Urothelium cell line (cell line): ENCODE results near the gene YJU2.
"Not testable (repeated sequence)": the region's sequence is repeated elsewhere in the genome, so short reads cannot be mapped to it uniquely, and the experiment has no call there.

Experiments used
- DNase-seq: peaks from one replicate; pipeline ENCODE4 v3.0.0; 2011; ENCODE audit warnings: low spot score, mixed read lengths
- FAIRE-seq: peaks from 2 replicates; lab custom pipeline; 2011; peaks lifted over from hg19 to GRCh38; lab: Jason Lieb, UNC

Gene YJU2

DNA sequence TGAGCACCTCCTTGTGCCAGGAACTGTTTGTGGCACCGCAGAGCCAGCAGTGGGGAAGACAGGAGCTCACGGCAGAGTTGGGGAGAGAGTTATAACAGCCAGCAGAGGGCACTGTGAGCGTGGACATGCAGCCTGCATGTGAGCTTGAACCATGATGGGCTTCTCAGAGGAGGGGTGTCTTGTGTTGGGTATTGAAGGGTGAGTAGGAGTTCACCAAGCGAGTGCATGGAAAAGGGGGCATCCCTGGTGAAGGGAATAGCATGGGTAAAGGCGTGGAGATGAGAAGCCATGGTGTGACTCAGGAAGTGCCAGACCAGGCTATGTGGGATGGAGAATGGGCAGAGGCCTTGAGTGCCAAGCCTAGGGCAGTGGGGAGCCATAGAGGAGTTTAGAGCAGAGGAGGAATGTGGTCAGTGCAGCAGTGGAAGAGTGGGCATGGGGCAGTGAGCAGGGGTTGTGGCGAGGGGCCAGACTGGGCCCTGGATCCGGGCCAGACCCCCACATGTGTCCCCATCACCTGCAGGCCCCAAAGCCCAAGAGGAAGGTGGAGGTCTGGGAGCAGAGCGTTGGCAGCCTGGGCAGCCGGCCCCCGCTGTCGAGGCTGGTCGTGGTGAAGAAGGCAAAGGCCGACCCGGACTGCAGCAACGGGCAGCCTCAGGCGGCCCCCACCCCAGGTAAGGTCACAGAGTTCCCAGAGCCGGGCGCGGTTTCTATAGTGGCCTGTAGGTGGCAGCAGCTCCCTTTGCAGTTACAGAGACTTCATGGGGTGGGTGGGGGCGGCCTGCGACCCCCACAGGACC is 20.4 kb downstream of the YJU2 start:
- DNase-seq (peak; percentile 49), FAIRE-seq (no peak)

DNA sequence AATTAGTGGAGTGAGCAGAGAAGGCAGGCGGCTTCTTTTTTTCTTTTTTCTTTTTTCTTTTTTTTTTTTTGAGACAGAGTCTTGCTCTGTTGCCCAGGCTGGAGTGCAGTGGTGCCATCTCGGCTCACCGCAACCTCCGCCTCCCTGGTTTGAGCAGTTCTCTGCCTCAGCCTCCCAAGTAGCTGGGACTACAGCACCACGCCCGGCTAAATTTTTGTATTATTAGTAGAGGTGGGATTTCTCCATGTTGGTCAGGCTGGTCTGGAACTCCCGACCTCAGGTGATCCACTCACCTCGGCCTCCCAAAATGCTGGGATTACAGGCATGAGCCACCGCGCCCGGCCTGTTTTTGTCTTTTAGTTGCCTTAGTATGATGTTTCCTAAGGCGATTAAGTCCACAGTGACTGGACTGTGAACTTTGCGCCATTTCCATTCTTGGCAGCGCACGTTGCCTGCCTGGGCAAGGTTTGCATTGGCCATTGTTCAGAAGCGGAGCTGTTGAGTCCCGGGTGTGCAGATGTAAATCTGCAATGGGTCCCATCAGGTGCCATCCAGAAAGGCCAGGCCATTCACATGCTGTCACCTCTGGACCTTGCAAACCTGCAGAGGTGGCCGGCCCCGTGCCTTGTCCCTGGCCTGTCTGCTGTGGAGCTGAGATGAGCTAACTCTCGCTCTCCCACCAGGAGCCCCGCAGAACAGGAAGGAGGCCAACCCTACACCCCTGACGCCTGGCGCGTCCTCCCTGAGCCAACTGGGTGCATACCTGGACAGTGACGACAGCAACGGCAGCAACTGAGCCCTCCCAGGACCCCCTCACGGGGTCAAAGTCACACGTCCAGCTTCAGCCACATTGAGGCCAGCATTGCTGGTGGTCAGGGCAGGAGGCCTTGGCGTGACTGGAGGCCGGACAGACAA is 21.3 kb downstream of the YJU2 start:
- no peak for DNase-seq

DNA sequence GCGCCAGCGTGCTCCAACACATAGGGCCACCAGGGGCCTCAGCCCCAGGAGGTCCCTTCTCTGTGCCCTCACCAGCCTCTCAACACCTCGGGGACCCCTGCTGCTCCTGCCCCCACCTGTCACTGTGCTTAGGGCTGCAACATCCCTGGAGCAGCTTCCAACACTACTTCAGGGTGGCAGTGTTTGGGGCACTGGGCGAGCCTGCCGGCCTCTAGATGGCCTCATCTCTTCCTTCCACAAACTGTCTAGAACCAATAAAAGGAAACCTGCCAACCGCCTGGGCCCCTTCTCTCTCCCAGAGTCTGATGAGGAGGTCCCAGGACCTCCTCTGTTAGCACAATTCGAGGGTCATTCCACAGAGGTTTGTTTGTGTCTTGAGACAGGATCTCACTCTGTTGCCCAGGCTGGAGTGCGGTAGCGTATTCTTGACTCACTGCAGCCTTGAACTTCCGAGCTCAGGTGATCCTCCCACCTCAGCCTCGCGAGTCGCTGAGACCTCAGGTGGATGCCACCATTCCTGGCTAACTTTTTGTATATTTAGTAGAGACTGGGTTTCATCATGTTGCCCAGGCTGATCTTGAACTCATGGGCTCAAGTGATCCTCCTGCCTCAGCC is 22.0 kb downstream of the YJU2 start:
- no peak for FAIRE-seq

More for the DNA sequence above, 21.3 kb downstream of the YJU2 start:
- no peak for FAIRE-seq

DNA sequence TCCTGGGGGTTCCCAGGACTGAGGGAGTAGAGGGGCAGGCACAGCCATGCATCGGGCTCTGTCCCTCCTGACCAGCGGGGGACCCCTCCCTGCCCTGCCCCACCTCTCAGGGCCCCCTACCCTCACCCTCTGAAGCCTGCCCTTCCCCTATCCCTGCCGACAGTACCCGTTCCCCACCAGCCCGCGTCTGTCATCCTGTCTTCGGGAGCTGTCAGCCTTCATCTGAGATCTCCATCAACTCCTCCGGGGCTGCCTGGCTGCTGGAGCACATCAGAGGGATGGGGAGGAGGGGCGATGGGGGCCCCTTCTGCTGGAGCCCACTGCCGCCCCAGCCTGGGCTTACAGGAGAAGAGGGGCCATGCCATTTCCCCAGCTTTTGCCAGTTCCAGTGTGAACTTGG is 26.0 kb downstream of the YJU2 start:
- no peak for DNase-seq
- no peak for FAIRE-seq

More for the DNA sequence above, 22.0 kb downstream of the YJU2 start:
- no peak for DNase-seq

DNA sequence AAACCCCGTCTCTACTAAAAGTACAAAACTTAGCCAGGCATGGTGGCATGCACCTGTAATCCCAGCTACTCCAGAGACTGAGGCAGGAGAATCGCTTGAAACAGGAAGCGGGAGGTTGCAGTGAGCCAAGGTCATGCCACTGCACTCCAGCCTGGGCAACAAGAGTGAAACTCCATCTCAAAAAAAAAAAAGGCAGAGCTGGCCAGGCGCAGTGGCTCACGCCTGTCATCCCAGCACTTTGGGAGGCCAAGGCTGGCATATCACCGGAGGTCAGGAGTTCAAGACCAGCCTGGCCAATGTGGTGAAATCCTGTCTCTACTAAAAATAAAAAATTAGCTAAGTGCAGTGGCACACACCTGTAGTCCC is 27.4 kb downstream of the YJU2 start:
- FAIRE-seq, DNase-seq: not testable (repeated sequence)

DNA sequence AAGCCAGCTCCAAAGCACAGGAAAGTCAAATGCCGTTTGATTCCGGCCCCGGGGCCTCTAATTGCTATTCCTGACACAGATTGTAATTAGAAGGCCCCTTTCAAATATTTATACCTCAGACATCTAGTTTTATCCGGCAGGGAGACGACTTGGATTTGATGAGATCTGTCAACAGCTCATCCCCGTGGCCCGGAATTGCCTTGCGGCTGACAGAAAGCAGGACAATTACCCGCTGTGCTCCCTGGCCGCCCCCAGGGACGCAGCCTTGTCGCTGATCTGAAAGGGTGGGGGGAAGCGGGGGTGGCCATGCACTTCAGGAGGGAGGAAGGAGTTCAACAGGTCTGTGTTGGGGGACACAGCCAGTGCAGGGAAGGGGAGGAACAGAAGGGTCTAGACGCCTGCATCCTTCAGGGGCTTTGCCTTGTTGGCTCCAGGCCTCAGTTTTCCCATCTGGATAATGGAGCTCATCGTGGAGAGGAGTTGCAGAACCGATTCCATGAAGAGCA is 30.4 kb downstream of the YJU2 start:
- DNase-seq (no peak), FAIRE-seq (no peak)

DNA sequence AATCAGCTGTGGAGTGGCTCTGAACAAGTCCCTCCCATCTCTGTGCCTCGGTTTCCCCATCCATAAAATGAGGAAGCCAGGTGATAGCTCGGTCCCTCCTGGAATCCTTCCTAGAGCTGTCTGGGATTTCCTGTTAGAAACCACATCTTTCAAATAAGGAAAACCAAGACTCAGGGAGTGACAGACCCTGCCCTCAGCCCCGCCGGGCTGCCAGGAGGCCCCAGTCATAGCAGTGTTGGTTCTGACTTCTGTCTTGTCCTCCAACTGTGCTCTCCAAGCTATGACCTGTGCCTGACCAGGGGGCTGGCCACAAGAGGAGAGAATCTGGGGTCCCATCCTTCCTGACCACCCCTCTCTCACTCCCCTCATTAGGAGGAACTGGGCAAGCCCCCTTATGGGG is 31.1 kb downstream of the YJU2 start:
- no peak for FAIRE-seq

DNA sequence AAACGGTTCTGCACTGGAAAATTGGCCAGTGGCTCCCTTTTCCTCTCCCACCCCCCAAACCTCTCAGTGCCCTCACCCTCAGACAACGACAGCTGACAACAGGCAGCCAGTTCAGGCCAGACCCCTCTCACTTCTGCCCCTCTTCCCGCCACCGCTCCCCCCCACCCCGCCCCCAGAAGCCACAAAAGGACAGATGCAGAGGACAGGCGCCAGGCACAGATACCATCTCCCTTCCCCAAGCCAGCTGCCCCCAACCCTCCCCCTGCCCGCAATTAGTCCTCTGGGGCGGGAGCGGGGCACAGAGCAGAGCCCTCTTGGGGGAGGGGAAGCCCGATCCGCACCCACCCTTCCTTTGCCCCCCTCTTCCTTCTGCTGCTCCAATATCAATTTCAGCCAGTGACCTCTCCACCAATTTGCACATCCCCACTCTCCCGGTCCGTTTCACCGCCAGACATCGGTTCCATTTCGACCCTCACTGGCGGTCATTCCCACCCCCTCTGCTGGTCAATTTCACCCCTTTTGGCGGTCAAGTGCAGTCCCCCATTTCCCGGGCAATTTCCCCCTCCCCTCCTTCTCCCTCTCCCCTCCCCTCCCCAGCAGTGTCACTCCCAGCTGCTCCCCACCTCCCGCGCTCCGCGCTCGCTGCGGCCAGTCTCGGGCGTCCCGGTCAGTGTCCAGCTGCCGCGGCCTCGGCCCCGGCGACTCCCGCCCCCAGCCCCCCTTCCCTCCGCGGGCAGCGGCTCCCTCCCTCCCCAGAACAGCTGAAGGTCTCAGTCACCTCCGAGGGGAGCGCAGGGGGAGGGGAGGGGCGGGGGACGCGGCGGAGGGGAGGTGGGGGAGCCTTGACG is 31.8 kb downstream of the YJU2 start, which contains the start of gene SHD:
Gene SHD, plus strand, starts transcription at position 848 of the 848 bp plus-strand sequence. CDS start 798 bp downstream, outside the sequence.
- no peak for FAIRE-seq

More for the DNA sequence above, 31.1 kb downstream of the YJU2 start:
- DNase-seq: no peak

DNA sequence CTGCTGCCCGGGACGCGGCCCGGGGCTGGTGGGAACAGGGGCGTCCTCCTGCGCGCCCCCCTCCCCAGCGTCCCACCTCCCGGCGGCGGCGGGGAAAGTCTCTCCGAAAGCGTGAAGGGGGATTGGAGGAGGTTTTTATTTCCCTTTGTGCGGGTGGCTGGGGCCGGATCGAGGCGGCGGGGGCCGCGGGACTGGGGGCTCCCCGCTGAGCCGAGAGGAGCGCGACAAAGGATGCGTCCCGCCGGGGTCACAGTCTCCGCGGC is 32.3 kb downstream of the YJU2 start:
- DNase-seq (no peak), FAIRE-seq (no peak)

More for the DNA sequence above, 31.8 kb downstream of the YJU2 start, which contains the start of gene SHD:
- no peak for DNase-seq

DNA sequence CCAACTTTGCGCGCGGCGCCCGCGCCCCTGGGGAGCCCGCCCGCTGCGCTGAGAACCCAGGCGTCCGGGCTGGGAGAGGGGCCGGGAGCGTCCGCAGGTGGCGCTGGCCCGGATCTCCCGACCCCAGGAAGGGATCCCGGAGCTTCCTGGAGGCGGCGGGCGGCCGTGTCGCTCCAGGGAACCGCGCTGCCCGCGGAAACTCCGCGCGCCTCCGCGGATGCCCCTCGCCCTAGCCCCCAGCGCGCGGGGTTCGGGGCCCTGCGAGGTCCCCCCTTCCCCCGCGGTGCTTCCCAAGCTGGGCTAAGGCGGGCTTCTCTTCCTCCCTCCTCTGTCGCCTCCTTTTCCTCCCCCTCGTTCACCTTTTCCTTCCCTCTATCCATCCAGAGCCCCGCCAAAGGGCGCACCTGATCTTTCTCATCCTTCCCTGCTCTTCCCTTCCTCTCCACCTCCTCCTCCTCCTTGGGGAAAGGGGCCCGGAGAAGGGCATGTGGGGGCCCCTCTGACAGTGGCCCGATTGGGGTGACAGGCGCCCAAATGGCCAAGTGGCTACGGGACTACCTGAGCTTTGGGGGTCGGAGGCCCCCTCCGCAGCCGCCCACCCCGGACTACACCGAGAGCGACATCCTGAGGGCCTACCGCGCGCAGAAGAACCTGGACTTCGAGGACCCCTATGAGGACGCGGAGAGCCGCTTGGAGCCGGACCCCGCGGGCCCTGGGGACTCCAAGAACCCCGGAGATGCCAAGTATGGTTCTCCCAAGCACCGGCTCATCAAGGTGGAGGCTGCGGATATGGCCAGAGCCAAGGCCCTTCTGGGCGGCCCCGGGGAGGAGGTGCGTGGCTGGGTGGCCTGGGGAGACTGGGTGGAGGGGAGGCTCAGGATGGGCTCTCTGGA is 32.9 kb downstream of the YJU2 start:
- FAIRE-seq: no peak

DNA sequence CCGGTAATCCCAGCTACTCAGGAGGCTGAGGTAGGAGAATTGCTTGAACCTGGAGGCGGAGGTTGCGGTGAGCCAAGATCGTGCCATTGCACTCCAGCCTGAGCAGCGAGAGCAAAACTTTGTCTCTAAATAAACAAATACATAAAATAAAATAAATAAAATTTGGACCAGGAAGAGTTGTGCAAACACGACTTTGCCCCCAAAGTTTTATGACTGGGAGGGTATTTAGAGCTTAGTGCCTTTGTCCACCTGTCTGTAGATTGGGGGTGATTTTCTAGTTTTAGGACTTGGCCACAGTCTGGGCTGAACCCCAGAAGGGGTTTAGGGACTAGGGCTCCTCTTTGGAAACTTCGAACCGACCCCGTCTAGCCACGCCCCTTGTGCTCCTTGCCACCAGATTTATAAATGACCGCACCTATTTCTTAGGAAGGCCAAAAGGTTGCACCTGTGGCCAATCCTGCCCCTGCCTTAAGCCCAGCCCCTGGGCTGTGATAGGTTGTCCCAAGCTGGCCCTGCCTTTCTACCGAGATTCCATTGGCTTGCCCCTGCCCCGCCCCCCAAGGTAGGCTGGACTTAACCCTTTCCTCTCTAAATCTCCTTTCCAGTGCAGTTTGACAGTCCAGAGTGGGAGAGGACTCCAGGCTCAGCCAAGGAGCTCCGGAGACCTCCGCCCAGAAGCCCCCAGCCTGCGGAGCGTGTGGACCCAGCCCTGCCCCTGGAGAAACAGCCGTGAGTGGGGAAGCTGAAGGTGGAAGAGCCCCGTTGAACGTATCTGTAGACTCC is 37.5 kb downstream of the YJU2 start:
- FAIRE-seq (no peak), DNase-seq (no peak)

More for the DNA sequence above, 32.9 kb downstream of the YJU2 start:
- DNase-seq: no peak

DNA sequence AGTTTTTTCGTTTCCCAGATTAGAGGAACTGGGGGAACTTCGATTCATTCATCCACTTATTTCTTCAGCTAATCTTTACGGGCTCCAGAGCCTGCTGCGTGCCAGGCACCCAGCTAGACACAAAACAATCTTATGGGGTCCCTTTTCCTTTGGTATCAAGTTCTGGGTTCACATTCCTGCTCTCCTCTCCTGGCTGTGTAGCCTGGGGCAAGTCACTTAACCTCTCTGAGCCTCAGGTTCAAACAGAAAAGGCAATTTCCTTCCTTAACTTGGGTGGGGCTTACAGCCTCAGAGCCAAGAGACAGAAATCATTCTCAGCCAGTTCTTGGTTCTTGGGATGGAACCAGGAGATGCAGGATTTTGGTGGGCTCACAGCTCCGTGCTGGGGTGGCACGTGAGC is 38.1 kb downstream of the YJU2 start:
- DNase-seq: no peak
- no peak for FAIRE-seq

DNA sequence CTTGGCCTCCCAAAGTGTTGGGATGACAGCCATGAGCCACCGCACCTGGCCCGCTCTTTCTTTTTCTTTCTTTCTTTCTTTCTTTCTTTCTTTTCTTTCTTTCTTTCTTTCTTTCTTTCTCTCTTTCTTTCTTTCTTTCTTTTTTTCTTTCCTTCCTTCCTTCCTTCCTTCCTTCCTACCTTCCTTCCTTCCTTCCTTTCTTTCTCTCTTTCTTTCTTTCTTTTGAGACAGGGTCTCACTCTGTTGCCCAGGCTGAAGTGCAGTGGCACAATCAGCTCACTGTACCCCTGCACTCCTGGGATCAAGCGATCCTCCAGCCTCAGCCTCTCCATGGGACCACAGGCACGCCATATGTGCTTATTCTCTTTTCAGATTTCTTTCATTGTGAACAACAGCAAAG is 39.3 kb downstream of the YJU2 start:
- DNase-seq, FAIRE-seq: not testable (repeated sequence)

DNA sequence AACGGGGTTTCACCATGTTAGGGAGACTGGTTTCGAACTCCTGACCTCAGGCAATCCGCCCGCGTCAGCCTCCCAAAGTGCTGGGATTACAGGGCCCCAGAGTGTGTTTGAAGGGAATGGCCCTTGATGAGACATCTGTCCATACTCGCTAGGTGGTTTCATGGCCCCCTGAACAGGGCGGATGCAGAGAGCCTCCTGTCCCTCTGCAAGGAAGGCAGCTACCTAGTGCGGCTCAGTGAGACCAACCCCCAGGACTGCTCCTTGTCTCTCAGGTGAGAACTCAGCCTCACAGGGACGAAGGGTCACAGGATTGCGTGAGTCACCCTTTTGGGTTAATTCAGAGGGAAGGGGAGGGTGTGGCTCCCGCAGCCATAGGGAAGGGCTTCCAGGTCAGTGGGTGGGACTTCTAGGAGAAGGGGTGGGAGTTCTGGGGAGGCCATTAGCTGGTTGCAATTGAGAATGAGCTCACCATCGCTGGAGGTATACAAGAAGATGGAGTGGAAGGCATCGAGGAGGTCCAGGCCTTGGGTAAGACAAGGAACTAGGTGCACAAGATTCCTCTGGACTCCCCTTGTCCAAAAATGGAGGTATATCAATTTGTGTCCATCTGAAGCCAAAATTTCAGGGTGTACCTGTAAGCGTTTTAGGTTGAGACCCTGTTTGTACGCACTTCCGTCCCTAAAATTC is 41.4 kb downstream of the YJU2 start:
- FAIRE-seq: no peak
- no peak for DNase-seq

DNA sequence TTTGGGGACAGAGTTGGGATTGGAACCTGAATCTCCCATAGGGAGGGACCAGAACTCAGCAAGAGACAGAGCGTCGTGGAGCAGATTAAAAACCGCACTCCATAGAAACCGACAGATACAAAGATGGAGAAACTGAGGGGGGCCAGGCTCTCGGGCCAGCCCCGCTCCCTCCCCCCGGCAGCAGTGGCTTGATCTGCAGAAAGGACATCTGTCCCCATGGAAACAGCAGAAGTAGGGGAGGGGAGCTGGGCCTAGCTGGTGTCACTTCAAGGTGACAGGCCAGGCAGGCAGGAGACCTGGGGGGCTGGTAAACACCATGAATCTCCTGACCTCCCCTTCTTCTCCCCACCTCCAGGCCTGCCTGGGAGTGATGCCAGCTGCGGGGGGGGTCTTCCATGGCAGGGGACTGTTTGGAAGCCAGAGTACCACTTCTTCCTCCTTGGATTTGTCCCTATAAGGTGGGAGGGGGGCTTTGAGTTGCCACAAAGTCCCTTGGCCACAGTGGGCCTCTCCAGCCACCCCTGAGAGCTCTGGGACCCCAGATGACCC is 44.4 kb downstream of the YJU2 start:
- FAIRE-seq: no peak
- DNase-seq: no peak

DNA sequence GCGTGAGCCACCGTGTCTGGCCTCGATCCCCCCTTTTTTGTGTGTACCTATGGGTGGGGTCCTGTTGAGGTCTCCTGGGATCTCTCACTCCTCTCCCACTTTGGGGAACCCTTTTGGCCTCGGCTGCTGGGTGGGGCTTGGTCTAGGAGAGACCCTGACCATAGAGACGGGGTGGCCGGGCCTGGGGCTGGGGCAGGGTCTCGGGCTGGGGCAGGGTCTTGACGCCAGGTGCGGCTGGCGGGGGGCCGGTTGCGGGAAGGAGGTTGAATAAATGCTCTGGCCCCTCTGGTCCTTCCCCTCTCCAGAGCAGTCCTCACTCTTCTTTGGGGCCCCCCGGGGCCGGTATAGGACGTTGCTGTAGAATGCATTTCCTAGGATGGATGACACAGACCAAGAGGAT is 45.6 kb downstream of the YJU2 start:
- no peak for DNase-seq

DNA sequence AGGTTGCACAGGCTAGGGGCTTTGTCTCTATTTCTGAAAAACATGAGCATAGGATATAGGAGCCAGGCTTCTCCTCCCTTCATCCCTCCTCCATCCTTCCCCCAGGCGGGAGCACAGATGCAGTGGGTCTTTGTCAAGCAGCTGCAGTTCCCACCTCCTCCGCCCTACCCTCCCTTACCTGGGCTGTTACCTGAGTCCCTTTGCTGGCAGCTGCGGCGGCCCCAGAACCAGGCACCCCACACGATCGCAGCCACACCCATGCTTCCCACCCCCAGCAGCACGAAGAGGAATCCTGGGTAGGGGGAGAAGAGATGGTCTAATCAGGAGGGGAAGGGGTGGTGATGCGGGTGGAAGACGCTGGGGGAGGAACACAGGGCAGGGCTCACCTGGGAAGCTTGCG is 47.5 kb downstream of the YJU2 start:
- no peak for FAIRE-seq
- DNase-seq: no peak

More for the DNA sequence above, 45.6 kb downstream of the YJU2 start:
- no peak for FAIRE-seq
